Raji (cell line): ENCODE measurements around the gene ITM2C.

Experiments used
- POLR2A ChIP-seq: IDR thresholded peaks from 2 replicates; pipeline ENCODE4 v1.6.1; 2011; ENCODE audit warnings: low read depth, low read length, control low read depth; ENCODE audit not compliant: insufficient read depth

ITM2C gene

GRCh38 chr2:230843132-230843531 is 21.6 kb upstream of the ITM2C start:
- TF ChIP-seq POLR2A, result no peak

- no peak for TF ChIP-seq POLR2A
These were observed 18.4 kb upstream of the ITM2C start for GRCh38 chr2:230846360-230846759.

GRCh38 chr2:230847883-230848388 is 16.8 kb upstream of the ITM2C start:
- TF ChIP-seq POLR2A, result no peak

- no peak for TF ChIP-seq POLR2A
These were observed 14.9 kb upstream of the ITM2C start for GRCh38 chr2:230849633-230850357.

- TF ChIP-seq POLR2A, result no peak
These were observed 14.4 kb upstream of the ITM2C start for GRCh38 chr2:230850358-230850658.

- TF ChIP-seq POLR2A, result no peak
These were observed 12.6 kb upstream of the ITM2C start for GRCh38 chr2:230852113-230852512.

- TF ChIP-seq POLR2A, result no peak
These were observed 3.0 kb upstream of the ITM2C start for GRCh38 chr2:230861552-230862255.

GRCh38 chr2:230862292-230862691 is 2.5 kb upstream of the ITM2C start:
- TF ChIP-seq POLR2A, result no peak

GRCh38 chr2:230863031-230863430 is 1.7 kb upstream of the ITM2C start:
- TF ChIP-seq POLR2A, result no peak

- no peak for TF ChIP-seq POLR2A
These were observed 1.2 kb upstream of the ITM2C start for GRCh38 chr2:230863442-230864121.

GRCh38 chr2:230864122-230864604 is 579 bp upstream of the ITM2C start:
- TF ChIP-seq POLR2A, result no peak

GRCh38 chr2:230865307-230865765 is 594 bp downstream of the ITM2C start:
- TF ChIP-seq POLR2A, result no peak

- no peak for TF ChIP-seq POLR2A
These were observed 1.3 kb downstream of the ITM2C start for GRCh38 chr2:230865766-230866755.

GRCh38 chr2:230866756-230867523 is 2.2 kb downstream of the ITM2C start:
- TF ChIP-seq POLR2A, result no peak
